ENCODE results near the gene ELANE.

Gene ELANE

GRCh38 chr19:863315-863620 lies 11.2 kb downstream of the ELANE start:
- H3K27ac ChIP-seq = no peak overlapping the region
- TF ChIP-seq, protein P1, sequence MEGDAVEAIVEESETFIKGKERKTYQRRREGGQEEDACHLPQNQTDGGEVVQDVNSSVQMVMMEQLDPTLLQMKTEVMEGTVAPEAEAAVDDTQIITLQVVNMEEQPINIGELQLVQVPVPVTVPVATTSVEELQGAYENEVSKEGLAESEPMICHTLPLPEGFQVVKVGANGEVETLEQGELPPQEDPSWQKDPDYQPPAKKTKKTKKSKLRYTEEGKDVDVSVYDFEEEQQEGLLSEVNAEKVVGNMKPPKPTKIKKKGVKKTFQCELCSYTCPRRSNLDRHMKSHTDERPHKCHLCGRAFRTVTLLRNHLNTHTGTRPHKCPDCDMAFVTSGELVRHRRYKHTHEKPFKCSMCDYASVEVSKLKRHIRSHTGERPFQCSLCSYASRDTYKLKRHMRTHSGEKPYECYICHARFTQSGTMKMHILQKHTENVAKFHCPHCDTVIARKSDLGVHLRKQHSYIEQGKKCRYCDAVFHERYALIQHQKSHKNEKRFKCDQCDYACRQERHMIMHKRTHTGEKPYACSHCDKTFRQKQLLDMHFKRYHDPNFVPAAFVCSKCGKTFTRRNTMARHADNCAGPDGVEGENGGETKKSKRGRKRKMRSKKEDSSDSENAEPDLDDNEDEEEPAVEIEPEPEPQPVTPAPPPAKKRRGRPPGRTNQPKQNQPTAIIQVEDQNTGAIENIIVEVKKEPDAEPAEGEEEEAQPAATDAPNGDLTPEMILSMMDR (conservative IDR thresholded peaks at IDR 0.05) = no peak

- TF ChIP-seq, protein P1 (conservative IDR thresholded peaks at IDR 0.05) = no peak
- H3K27ac ChIP-seq = no peak overlapping the region
Measured at GRCh38 chr19:866769-867300, 14.7 kb downstream of the ELANE start.

DNA sequence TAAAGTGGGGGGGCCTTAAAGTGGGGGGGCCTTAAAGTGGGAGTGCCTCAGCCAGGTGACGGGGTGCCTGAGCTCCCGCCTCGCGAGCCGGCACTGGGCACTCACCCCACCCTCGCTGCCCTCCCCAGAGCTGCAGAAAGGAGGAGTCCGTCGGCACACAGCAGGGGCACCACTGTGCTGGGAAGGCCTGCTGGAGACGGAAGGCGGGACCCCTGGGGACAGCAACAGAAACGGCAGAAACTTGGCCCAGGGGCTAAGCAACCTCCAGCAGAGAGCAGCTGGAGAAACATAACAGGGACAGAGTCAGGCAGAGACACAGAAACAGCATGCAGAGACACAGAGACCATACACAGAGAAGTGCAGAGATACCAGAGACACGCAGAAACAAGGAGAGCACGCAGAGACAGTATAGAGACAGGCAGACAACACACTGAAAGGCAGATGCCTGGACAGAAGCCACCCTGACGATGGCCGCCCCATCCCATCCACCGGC lies 15.2 kb downstream of the ELANE start:
- TF ChIP-seq, protein P1 (conservative IDR thresholded peaks at IDR 0.05) = no peak
- H3K27ac ChIP-seq = no peak overlapping the region

DNA sequence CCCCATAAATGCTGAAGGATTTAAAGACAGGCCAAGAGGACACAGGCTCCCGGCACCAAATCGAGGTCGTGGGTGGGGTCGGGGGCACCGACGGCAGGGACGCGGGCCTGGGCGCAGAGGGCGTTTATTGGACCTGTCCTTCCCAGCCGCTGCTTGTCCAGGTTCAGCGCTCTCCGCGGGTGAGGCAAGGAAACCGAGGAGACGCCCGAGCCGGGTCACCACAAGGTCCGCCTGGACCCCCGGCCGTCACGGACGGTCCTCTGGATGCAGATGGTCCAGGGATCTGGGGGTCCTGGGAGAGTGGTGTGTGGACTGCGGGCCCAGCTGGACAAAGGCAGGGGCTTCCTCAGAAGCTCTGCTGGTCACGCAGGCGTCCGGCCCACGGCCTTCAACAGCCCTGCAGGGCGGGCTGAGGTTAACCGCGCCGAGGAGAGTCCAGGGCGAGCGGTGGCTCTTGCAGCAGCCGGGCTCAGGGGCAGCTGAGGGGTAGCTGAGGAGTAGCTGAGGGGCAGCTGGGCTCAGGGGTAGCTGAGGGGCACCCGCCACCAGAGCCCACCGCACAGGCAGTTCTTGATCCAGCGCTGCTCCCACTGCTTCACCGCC lies 15.9 kb downstream of the ELANE start:
- TF ChIP-seq, protein P1 (conservative IDR thresholded peaks at IDR 0.05) = no peak
- no peak overlapping the region for H3K27ac ChIP-seq

- TF ChIP-seq, protein P1 (conservative IDR thresholded peaks at IDR 0.05) = no peak
Measured at GRCh38 chr19:868458-869244, 16.5 kb downstream of the ELANE start.

DNA sequence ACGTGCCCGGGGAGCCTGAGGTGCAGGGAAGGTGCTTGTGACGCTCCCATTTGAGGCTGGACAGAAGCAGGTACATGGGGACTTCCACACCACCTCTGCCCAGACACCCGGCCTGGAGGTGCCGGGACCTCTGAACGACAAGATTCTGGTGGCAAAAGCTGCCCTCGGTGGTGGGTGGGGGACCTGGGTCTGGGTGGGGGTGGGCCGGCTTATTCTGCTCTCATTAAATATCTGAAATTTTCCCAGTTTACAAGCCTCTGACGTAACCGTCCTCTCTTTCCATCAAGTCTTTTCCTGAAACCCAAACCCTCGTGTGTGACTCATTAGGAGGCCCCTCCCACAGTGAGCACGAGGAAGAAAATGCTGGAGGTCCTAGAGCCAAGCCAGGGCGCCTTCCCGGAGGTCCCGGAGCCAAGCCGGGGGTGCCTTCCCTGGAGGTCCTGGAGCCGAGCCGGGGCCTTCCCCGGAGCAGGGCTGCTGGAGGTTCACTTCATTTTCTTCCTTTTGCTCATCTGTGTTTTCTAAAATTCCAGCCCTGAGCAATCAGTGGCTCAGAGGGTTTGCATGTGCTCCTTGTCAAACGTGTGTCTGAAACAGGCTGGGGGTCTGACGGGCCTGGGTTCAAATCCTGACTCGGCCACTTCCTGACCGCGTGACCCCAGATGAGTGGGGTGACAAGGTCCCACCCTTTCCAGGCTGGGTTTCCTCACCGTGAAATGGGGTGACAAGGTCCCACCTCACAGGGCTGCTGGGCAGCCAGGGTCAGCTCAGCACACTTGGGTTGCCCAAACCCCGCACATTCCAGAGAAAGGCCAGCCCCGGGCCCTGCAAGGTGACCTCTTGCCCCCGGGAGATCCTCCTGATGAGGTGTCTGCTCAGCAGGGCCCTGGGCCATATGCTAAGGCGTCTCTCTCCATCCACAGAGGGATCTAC lies 17.4 kb downstream of the ELANE start:
- H3K27ac ChIP-seq = no peak overlapping the region
- TF ChIP-seq, protein P1 (conservative IDR thresholded peaks at IDR 0.05) = no peak

More at GRCh38 chr19:868458-869244, 16.5 kb downstream of the ELANE start:
- no peak overlapping the region for H3K27ac ChIP-seq

DNA sequence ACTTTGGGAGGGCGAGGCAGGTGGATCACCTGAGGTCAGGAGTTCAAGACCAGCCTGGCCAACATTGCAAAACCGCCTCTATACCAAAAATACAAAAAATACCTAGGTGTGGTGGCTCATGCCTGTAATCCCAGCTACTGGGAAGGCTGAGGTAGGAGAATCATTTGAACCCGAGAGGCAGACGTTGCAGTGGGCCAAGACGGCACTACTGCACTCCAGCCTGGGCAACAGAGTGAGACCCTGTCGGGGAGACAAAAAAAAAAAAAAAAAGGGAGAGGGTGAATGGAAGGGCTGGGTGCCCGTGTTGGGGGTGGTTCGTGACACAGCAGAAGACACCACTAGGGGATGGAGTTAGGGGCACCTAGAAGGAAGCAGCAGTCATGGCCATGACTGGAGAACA lies 18.2 kb downstream of the ELANE start:
- TF ChIP-seq, protein P1 (conservative IDR thresholded peaks at IDR 0.05) = no peak
- H3K27ac ChIP-seq = no peak overlapping the region

All from VCaP (cell line).